Lower leg skin (tissue), 3 donors: ENCODE measurements around the gene PTPRN2.

Source experiments
- CTCF ChIP-seq, 3 donors: fragments of 450-650 bp; IDR thresholded peaks; one replicate each; pipeline ENCODE4 v1.5.1; 2016; ENCODE audit warnings: antibody characterized with exemption in 3 of 3, mild to moderate bottlenecking in 3 of 3, moderate library complexity in 2 of 3
- POLR2A ChIP-seq, 2 donors: fragments of 450-650 bp; IDR thresholded peaks; one replicate each; pipeline ENCODE4 v1.6.1; 2016 to 2017; ENCODE audit warnings: antibody characterized with exemption in 2 of 2, mild to moderate bottlenecking in 1 of 2, moderate library complexity in 1 of 2

GRCh38 chr7:157905651-157906461, 681.8 kb downstream of the PTPRN2 start:
- TF ChIP-seq CTCF (IDR thresholded peaks at IDR 0.05) (no peak), POLR2A (IDR thresholded peaks at IDR 0.05) (no peak)
